Astrocyte of the spinal cord (primary cell): ENCODE measurements around the gene PPP1R12B.
A peak's percentile ranks its signal among the peaks of the same experiment; 100 is the strongest.

Experiments used
- DNase-seq: peaks from one replicate; pipeline ENCODE4 v3.0.0; 2011; ENCODE audit warnings: low read depth, low spot score
- H3K4me3 ChIP-seq: 2 replicates; pipeline ENCODE4 v1.5.1; 2011; ENCODE audit warnings: low read depth, mild to moderate bottlenecking, low read length, moderate library complexity
- in situ Hi-C: cut with HindIII; loops from 2 replicates; pipeline ENCODE4 v1.10.0; 2017; ENCODE audit warnings: low sequenced_read_pairs
- TF ChIP-seq, protein P1 (sequence below): IDR thresholded peaks from 2 replicates; pipeline ENCODE4 v1.5.1; 2012; ENCODE audit warnings: low read depth, mild to moderate bottlenecking, low read length, inconsistent platforms

Gene PPP1R12B

DNA sequence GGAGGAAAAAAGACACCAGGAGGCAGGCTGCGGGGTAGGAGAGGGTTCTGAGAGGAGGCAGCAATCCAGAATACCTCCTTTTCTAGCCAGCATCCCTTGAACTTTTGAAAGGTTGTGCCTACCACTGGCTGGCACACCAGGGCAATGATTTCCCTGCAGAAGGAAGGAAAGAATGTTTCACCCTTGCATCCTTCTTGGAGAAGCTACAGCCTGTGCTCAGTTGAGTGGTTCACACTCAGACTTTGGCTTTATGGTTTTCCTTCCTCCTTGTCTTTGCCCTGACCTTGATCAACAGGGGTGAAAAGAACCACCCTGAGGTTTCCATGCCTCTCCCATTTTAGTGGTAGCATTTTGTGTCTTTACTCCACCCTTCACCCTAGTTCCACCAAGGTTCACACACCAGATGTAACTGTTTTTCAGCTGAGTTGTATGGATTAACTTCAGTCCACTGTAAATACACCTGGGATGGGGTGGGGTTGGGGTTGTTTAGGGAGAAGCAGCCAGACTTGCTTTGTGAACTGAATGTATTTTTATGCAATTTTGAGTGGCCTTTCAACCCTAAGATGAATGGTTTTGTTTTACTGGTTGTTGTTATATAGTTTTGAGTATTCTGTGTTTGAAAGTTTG is 239.5 kb downstream of the PPP1R12B start:
- no peak for DNase-seq
- TF ChIP-seq, protein P1, sequence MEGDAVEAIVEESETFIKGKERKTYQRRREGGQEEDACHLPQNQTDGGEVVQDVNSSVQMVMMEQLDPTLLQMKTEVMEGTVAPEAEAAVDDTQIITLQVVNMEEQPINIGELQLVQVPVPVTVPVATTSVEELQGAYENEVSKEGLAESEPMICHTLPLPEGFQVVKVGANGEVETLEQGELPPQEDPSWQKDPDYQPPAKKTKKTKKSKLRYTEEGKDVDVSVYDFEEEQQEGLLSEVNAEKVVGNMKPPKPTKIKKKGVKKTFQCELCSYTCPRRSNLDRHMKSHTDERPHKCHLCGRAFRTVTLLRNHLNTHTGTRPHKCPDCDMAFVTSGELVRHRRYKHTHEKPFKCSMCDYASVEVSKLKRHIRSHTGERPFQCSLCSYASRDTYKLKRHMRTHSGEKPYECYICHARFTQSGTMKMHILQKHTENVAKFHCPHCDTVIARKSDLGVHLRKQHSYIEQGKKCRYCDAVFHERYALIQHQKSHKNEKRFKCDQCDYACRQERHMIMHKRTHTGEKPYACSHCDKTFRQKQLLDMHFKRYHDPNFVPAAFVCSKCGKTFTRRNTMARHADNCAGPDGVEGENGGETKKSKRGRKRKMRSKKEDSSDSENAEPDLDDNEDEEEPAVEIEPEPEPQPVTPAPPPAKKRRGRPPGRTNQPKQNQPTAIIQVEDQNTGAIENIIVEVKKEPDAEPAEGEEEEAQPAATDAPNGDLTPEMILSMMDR: no peak
- in situ Hi-C loops: no loop called here
- no peak overlapping the region for H3K4me3 ChIP-seq

DNA sequence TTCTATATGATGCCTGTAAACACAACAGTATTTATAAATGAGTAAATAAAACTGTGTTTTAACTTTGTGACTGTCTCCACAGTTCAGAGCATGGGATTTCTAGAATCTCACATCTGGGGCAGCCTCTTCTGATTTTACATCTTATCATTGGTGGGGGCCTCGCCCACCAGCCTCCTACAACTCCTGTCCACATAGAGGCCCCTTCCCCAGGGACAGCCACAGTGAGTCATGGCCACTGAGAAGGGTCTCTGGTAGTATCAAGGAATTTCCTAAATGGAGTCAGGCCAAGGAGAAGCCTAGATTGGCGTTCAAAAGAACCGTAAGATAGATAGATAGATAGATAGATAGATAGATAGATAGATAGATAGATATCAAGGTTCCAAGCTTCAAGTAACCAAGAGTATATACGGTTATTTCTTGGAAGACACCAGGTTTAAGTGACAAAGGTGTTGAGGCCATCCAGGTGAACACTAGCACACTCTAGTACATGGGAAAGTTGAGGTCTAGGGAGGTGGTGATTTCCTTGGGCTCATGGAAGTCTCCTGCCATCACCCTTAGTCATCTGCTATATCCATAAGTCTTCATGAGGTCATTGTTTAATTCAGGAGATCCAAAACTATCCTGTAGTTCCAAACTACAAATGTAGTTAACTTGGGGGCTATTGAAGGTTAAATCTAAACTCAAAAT is 240.1 kb downstream of the PPP1R12B start:
- H3K4me3 ChIP-seq: no peak overlapping the region
- TF ChIP-seq, protein P1: no peak
- in situ Hi-C loops: no loop called here

DNA sequence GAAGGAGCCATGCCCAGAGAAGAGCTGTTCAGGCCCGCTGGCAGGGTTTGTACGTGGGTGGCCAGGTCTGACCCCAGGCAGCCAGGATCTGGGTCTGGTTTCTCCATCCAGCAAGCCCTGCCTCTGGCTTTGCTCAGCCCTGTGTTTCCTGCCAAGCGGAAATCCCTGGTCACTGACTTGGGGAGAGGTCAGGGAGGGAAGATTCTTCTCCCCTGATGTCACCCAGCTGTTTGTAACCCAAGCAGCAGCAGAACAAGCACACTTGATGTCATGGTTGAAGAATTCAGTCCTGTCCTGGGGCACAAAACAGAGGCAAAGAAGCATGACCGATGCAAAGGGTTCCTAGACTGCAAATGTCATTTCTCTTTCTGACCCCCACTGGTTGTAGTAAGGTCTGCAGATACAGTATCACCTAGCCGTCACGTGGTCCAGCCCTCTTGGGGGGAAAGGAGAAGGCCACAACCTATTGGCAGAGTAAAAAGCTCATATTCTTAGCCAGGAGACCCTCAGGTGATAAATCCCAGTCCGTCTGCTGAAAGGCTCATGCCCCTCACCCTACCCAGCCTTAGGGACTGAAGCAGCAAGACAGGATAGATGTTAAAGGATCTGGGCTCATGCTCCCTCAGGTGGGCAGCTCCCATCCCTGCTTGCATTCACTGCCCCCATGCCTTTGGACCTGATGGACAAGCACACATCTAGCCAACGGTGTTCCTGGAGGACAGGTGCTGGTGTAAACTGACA is 240.9 kb downstream of the PPP1R12B start:
- in situ Hi-C loops: no loop called here
- DNase-seq: peak; percentile 98
- H3K4me3 ChIP-seq: no peak overlapping the region
- TF ChIP-seq, protein P1: no peak

More for the DNA sequence above, 240.1 kb downstream of the PPP1R12B start:
- no peak for DNase-seq

DNA sequence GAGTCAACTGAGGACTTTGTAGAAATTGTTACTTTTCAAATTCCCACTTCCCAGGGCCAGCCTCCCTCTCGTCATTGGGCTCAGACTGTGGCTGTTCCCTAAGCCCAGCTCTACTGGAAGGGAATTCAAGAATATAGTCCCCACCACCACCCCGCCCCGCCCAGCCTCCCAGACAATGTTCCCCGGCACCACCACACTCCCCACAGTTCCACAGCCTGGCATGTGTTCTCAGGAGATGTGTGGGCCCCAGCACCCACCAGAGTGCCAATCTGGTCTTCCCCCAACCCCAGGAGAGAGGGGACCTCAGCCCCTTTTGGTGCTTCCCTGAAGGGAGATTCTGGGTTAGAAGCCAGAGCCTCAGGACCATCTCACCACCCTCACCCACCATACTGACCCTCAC is 241.6 kb downstream of the PPP1R12B start:
- in situ Hi-C loops: no loop called here
- no peak overlapping the region for H3K4me3 ChIP-seq
- DNase-seq: no peak
- TF ChIP-seq, protein P1: no peak

DNA sequence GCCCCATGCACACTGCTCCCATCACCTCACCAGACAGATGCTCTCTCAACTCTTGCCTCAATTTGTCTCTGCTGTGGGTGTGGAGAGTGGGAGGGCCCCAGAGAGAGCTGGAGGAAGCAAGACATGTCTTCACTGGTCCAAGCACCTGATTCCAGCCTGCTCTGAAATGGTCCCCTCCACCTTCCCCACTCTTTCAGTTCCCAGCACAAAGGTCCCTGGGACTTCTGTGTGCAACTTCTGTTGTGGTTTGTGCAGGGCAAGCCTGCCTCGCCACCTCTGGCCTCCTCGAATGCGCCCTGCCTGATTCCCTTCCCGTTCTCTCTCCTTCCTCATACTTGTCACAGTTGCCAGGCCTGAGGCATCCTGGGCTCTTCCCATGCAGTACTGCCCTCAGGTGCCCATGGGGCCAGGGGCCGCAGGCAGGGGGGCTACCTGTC is 242.5 kb downstream of the PPP1R12B start:
- TF ChIP-seq, protein P1: no peak
- H3K4me3 ChIP-seq: no peak overlapping the region
- no peak for DNase-seq
- in situ Hi-C loops: no loop called here

DNA sequence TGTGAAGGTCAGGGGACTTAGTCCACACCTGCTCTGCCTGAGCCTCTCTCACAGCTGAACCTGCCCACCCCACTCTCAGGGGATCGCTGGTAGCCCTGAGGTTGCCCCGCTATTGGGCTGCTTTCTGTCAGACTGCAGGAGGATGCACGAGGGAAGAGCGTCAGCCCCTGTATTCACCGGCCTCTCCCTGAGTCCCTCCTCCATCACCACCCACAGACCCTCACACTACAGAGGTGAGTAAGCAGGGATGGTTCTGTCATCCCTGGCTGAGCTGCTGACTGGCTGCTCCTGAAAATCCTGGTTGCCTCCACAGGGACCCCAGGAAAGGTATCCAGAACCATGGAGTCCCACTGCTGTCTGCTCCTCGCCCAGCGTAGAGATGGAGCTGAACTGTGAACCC is 243.0 kb downstream of the PPP1R12B start:
- no peak for DNase-seq
- TF ChIP-seq, protein P1: no peak
- no peak overlapping the region for H3K4me3 ChIP-seq
- in situ Hi-C loops: no loop called here
